ENCODE measurements around the gene CHID1.

Gene CHID1

GRCh38 chr11:831961-832528 lies 78.6 kb downstream of the CHID1 start:
- no peak for DNase-seq

GRCh38 chr11:831118-831864 lies 79.3 kb downstream of the CHID1 start:
- no peak for DNase-seq

- DNase-seq, result peak; percentile 76
These were observed 80.1 kb downstream of the CHID1 start for GRCh38 chr11:830295-831117.

GRCh38 chr11:829847-830294 lies 80.7 kb downstream of the CHID1 start:
- DNase-seq, result no peak

GRCh38 chr11:829176-829846 lies 81.3 kb downstream of the CHID1 start:
- peak; percentile 82 for DNase-seq

- no peak for DNase-seq
These were observed 82.0 kb downstream of the CHID1 start for GRCh38 chr11:828506-829175.

- no peak for DNase-seq
These were observed 82.8 kb downstream of the CHID1 start, which contains the start of gene CRACR2B for GRCh38 chr11:827897-828192. CRACR2B (plus strand) TSS chr11:827919; CDS start chr11:828608, 689 bp downstream.

GRCh38 chr11:827146-827896 lies 83.3 kb downstream of the CHID1 start:
- peak; percentile 54 for DNase-seq

- no peak for DNase-seq
These were observed 83.8 kb downstream of the CHID1 start for GRCh38 chr11:826836-827145.

GRCh38 chr11:826227-826621 lies 84.4 kb downstream of the CHID1 start:
- DNase-seq, result no peak

GRCh38 chr11:825366-826226 lies 85.0 kb downstream of the CHID1 start:
- no peak for DNase-seq

- no peak for DNase-seq
These were observed 85.7 kb downstream of the CHID1 start for GRCh38 chr11:824942-825341.

- DNase-seq, result peak; percentile 61
These were observed 86.2 kb downstream of the CHID1 start for GRCh38 chr11:824292-824880.

- DNase-seq, result no peak
These were observed 86.9 kb downstream of the CHID1 start for GRCh38 chr11:823441-824291.

- no peak for DNase-seq
These were observed 88.9 kb downstream of the CHID1 start for GRCh38 chr11:821512-822371.

- DNase-seq, result no peak
These were observed 89.7 kb downstream of the CHID1 start for GRCh38 chr11:820655-821511.

GRCh38 chr11:819943-820649 lies 90.5 kb downstream of the CHID1 start:
- peak; percentile 51 for DNase-seq

Data from NCI-H526 treated with DMSO at 0.1 percent for 48 hours (cell line).